ENCODE results near the gene KLHL2. TPM values are rescaled to one million over a fixed set of nuclear protein-coding genes. Genes with fewer than 3 reads are reported as not detected.
"Not testable (repeated sequence)": the region's sequence is repeated elsewhere in the genome, so short reads cannot be mapped to it uniquely, and the experiment has no call there.

The KLHL2 gene
- polyA plus RNA-seq (ENCODE audit: insufficient read length in 12 of 12) = 10 to 100 TPM in 2 of 12 donors, 1 to 10 TPM in 9, not detected in 1; 7.0 to 12.4 (median 8.5) TPM
- long read RNA-seq, donor 1, partial matches to known transcripts = 21 of 27 reads
- long read RNA-seq, donor 1, other reads (novel, unspliced or antisense) = 6 of 27 reads
- long read RNA-seq, donor 2, transcript KLHL2-201 (15 exons, 3,134 nt) = major isoform, 5 of 5 reads
- long read RNA-seq, donor 2, partial matches to known transcripts = 0 of 5 reads
- long read RNA-seq, donor 2, other reads (novel, unspliced or antisense) = 0 of 5 reads
- long read RNA-seq, donor 3 = 0 reads
- long read RNA-seq, donor 4, partial matches to known transcripts = 0 of 1 reads
- long read RNA-seq, donor 4, other reads (novel, unspliced or antisense) = 0 of 1 reads
- long read RNA-seq, donor 5, partial matches to known transcripts = 14 of 15 reads
- long read RNA-seq, donor 5, other reads (novel, unspliced or antisense) = 0 of 15 reads
- long read RNA-seq, donor 6, partial matches to known transcripts = 0 of 1 reads
- long read RNA-seq, donor 6, other reads (novel, unspliced or antisense) = 0 of 1 reads
- long read RNA-seq, donor 7 = 0 reads
- long read RNA-seq, donor 8 = 0 reads
- long read RNA-seq, donor 9, partial matches to known transcripts = 0 of 2 reads
- long read RNA-seq, donor 9, other reads (novel, unspliced or antisense) = 0 of 2 reads
- long read RNA-seq, donor 10, partial matches to known transcripts = 0 of 1 reads
- long read RNA-seq, donor 10, other reads (novel, unspliced or antisense) = 0 of 1 reads
- long read RNA-seq, donor 11, partial matches to known transcripts = 0 of 3 reads
- long read RNA-seq, donor 11, other reads (novel, unspliced or antisense) = 0 of 3 reads

GRCh38 chr4:165207431-165208220 is at the start of gene KLHL2:
KLHL2 (plus strand) TSS chr4:165207561; CDS start chr4:165207877, 316 bp downstream.
- peak; percentile 71 for DNase-seq

GRCh38 chr4:165158762-165159161 is 48.6 kb upstream of the KLHL2 start:
- no peak for DNase-seq

- no peak for DNase-seq
Measured at GRCh38 chr4:165164257-165164656, 43.1 kb upstream of the KLHL2 start.

- not testable (repeated sequence) for DNase-seq
Measured at GRCh38 chr4:165166872-165167271, 40.5 kb upstream of the KLHL2 start.

- no peak for DNase-seq
Measured at GRCh38 chr4:165167650-165168049, 39.7 kb upstream of the KLHL2 start.

GRCh38 chr4:165170819-165171218 is 36.5 kb upstream of the KLHL2 start:
- DNase-seq = no peak

GRCh38 chr4:165175470-165175869 is 31.9 kb upstream of the KLHL2 start:
- DNase-seq = not testable (repeated sequence)

- DNase-seq = no peak
Measured at GRCh38 chr4:165175879-165176278, 31.5 kb upstream of the KLHL2 start.

- DNase-seq = no peak
Measured at GRCh38 chr4:165177725-165178666, 29.4 kb upstream of the KLHL2 start.

GRCh38 chr4:165184220-165184619 is 23.1 kb upstream of the KLHL2 start:
- DNase-seq = no peak

- DNase-seq = not testable (repeated sequence)
Measured at GRCh38 chr4:165184998-165185397, 22.4 kb upstream of the KLHL2 start.

- DNase-seq = no peak
Measured at GRCh38 chr4:165185448-165185847, 21.9 kb upstream of the KLHL2 start.

- no peak for DNase-seq
Measured at GRCh38 chr4:165190591-165191347, 16.6 kb upstream of the KLHL2 start.

- DNase-seq = no peak
Measured at GRCh38 chr4:165191348-165191656, 16.1 kb upstream of the KLHL2 start.

- no peak for DNase-seq
Measured at GRCh38 chr4:165191814-165192499, 15.4 kb upstream of the KLHL2 start.

- no peak for DNase-seq
Measured at GRCh38 chr4:165192500-165192898, 14.9 kb upstream of the KLHL2 start.

- DNase-seq = no peak
Measured at GRCh38 chr4:165192956-165193355, 14.4 kb upstream of the KLHL2 start.

- no peak for DNase-seq
Measured at GRCh38 chr4:165194368-165194767, 13.0 kb upstream of the KLHL2 start.

GRCh38 chr4:165198329-165198728 is 9.0 kb upstream of the KLHL2 start:
- no peak for DNase-seq

GRCh38 chr4:165199286-165199685 is 8.1 kb upstream of the KLHL2 start:
- no peak for DNase-seq

Data from muscle of arm (tissue), 14 donors.